Measurements from ENCODE around the gene MYH10.

- TF ChIP-seq POLR2A (IDR thresholded peaks at IDR 0.05) = no peak
- TF ChIP-seq CTCF (IDR thresholded peaks at IDR 0.05) = no peak
Observed at GRCh38 chr17:8473451-8474192, 156.9 kb downstream of the MYH10 start.

All from body of pancreas (tissue), 4 donors.